GM23338 (cell line): ENCODE results near the gene PROC.

Experiments
- CREB1 ChIP-seq: fragments of 250-450 bp; sonication (Bioruptor Pico); IDR thresholded peaks from 2 replicates; pipeline ENCODE4 v1.5.0; 2020; ENCODE audit warnings: low read depth, mild to moderate bottlenecking, moderate library complexity
- EZH2 ChIP-seq: fragments of 200-600 bp; sonication (generic); IDR thresholded peaks from one replicate; pipeline ENCODE4 v1.8.0; 2017; ENCODE audit warnings: antibody characterized with exemption, mild to moderate bottlenecking, low read depth; ENCODE audit not compliant: unreplicated experiment
- EZH2phosphoT487 ChIP-seq: fragments of 200-600 bp; sonication (generic); IDR thresholded peaks from one replicate; pipeline ENCODE4 v1.8.1; 2018; ENCODE audit warnings: antibody characterized with exemption; ENCODE audit not compliant: unreplicated experiment
- JUNB ChIP-seq: IDR thresholded peaks from one replicate; pipeline ENCODE4 v1.6.1; 2016; ENCODE audit warnings: antibody characterized with exemption; ENCODE audit not compliant: unreplicated experiment
- NANOG ChIP-seq: IDR thresholded peaks from 2 replicates; pipeline ENCODE4 v1.6.1; 2016; ENCODE audit warnings: antibody characterized with exemption, borderline replicate concordance
- POLR2AphosphoS5 ChIP-seq: IDR thresholded peaks from 2 replicates; pipeline ENCODE4 v1.6.1; 2016; ENCODE audit warnings: antibody characterized with exemption, low read depth
- REST ChIP-seq: IDR thresholded peaks from one replicate; pipeline ENCODE4 v1.6.1; 2018; ENCODE audit warnings: antibody characterized with exemption; ENCODE audit not compliant: unreplicated experiment
- STAT1 ChIP-seq: IDR thresholded peaks from one replicate; pipeline ENCODE4 v1.6.1; 2016; ENCODE audit warnings: antibody characterized with exemption; ENCODE audit not compliant: unreplicated experiment
- ZNF114 ChIP-seq: fragments of 250-450 bp; sonication (Bioruptor Pico); IDR thresholded peaks from 2 replicates; pipeline ENCODE4 v1.5.0; 2020; ENCODE audit warnings: mild to moderate bottlenecking, moderate library complexity
- ZNF331 ChIP-seq: fragments of 250-450 bp; sonication (Bioruptor Pico); IDR thresholded peaks from 2 replicates; pipeline ENCODE4 v1.5.0; 2020; ENCODE audit warnings: low read depth, mild to moderate bottlenecking, moderate library complexity
- ZNF462 ChIP-seq: fragments of 250-450 bp; sonication (Bioruptor Pico); IDR thresholded peaks from 2 replicates; pipeline ENCODE4 v1.5.0; 2020; ENCODE audit warnings: mild to moderate bottlenecking, moderate library complexity
- TF ChIP-seq, protein P1 (sequence below), 2 experiments: fragments of 200-600 bp in 1 of 2; sonication (generic) in 1 of 2; conservative IDR thresholded peaks; 2 replicates each; pipeline versions ENCODE4 v1.5.1 to v1.6.1; 2016 to 2017; ENCODE audit warnings: antibody characterized with exemption in 2 of 2, low read depth in 2 of 2, mild to moderate bottlenecking in 2 of 2, moderate library complexity in 1 of 2
- TF ChIP-seq, protein P2 (sequence below): IDR thresholded peaks from 2 replicates; pipeline ENCODE4 v1.6.1; 2016; ENCODE audit warnings: antibody characterized with exemption

DNA sequence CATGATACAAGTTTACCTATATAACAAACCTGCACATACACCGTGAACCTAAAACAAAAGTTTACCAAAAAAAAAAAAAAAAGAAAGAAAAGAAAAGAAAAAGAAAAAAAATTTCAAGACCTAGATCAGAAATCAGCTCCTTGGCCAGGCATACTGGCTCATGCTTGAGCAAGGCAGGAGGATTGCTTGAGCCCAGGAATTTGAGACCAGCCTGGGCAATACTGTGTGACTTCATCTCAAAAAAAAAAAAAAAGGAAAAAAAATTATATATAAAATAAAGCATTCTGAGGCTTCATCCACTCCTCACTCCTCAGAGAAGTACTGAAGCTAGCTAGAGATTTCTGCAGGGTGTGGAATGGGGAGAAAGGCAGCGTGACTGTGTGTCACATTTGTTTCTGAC, 11.8 kb upstream of the PROC start:
- no peak for TF ChIP-seq POLR2AphosphoS5
- TF ChIP-seq, protein P1, sequence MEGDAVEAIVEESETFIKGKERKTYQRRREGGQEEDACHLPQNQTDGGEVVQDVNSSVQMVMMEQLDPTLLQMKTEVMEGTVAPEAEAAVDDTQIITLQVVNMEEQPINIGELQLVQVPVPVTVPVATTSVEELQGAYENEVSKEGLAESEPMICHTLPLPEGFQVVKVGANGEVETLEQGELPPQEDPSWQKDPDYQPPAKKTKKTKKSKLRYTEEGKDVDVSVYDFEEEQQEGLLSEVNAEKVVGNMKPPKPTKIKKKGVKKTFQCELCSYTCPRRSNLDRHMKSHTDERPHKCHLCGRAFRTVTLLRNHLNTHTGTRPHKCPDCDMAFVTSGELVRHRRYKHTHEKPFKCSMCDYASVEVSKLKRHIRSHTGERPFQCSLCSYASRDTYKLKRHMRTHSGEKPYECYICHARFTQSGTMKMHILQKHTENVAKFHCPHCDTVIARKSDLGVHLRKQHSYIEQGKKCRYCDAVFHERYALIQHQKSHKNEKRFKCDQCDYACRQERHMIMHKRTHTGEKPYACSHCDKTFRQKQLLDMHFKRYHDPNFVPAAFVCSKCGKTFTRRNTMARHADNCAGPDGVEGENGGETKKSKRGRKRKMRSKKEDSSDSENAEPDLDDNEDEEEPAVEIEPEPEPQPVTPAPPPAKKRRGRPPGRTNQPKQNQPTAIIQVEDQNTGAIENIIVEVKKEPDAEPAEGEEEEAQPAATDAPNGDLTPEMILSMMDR (conservative IDR thresholded peaks at IDR 0.05; ENCODE audit: low read depth in 2 of 2) = no peak
- TF ChIP-seq EZH2phosphoT487 = no peak
- no peak for TF ChIP-seq EZH2
- TF ChIP-seq CREB1 = no peak
- TF ChIP-seq REST = no peak
- TF ChIP-seq ZNF462 (CRISPR knock-in tag) = no peak
- no peak for TF ChIP-seq JUNB
- TF ChIP-seq, protein P2, sequence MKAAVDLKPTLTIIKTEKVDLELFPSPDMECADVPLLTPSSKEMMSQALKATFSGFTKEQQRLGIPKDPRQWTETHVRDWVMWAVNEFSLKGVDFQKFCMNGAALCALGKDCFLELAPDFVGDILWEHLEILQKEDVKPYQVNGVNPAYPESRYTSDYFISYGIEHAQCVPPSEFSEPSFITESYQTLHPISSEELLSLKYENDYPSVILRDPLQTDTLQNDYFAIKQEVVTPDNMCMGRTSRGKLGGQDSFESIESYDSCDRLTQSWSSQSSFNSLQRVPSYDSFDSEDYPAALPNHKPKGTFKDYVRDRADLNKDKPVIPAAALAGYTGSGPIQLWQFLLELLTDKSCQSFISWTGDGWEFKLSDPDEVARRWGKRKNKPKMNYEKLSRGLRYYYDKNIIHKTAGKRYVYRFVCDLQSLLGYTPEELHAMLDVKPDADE = no peak
- TF ChIP-seq NANOG = no peak
- TF ChIP-seq ZNF331 (CRISPR knock-in tag) = no peak
- TF ChIP-seq ZNF114 (CRISPR knock-in tag) = no peak
- no peak for TF ChIP-seq STAT1
